Progenitor cell of endocrine pancreas (in vitro differentiated cells): ENCODE data around the gene LPP. TPM values are rescaled to one million over a fixed set of nuclear protein-coding genes. Genes with fewer than 3 reads are reported as not detected.

Source experiments
- DNase-seq: peaks from one replicate; pipeline ENCODE4 v3.0.0; 2021; ENCODE audit warnings: low spot score; ENCODE audit not compliant: unreplicated experiment
- H3K27ac Mint-ChIP-seq: 2 replicates; pipeline ENCODE4 v1.8.0; 2021; ENCODE audit warnings: mild to moderate bottlenecking, moderate library complexity, mixed read lengths
- H3K27me3 Mint-ChIP-seq: 2 replicates; pipeline ENCODE4 v1.8.0; 2021; ENCODE audit warnings: mixed read lengths
- H3K36me3 Mint-ChIP-seq: 2 replicates; pipeline ENCODE4 v1.8.0; 2022; ENCODE audit warnings: mixed read lengths; ENCODE audit not compliant: insufficient read depth
- H3K4me1 Mint-ChIP-seq: 2 replicates; pipeline ENCODE4 v1.8.0; 2021; ENCODE audit warnings: low read depth, mixed read lengths
- H3K4me3 Mint-ChIP-seq: 2 replicates; pipeline ENCODE4 v1.8.0; 2021; ENCODE audit warnings: low read depth, mild to moderate bottlenecking, moderate library complexity, mixed read lengths
- H3K9me3 Mint-ChIP-seq: 2 replicates; pipeline ENCODE4 v1.8.0; 2021; ENCODE audit warnings: low read depth, mixed read lengths
- CTCF ChIP-seq: fragments of 200-600 bp; sonication (generic); IDR thresholded peaks from one replicate; pipeline ENCODE4 v1.5.0; 2021; ENCODE audit warnings: antibody characterized with exemption, mild to moderate bottlenecking; ENCODE audit not compliant: unreplicated experiment
- total RNA-seq: library from RNA; stranded (reverse); gene quantifications from 2 replicates; pipeline ENCODE4 v1.2.1, GENCODE V29; 2021

Gene LPP
- total RNA-seq, 1 donor from 2014 or later = 131 TPM

- H3K4me1 Mint-ChIP-seq = peaks cover 24% of the 10 kb centered on the region
- no peak for TF ChIP-seq CTCF
- no peaks in the 10 kb centered on the region for H3K9me3 Mint-ChIP-seq
- no peak for DNase-seq
- no peak overlapping the region for H3K4me3 Mint-ChIP-seq
- H3K36me3 Mint-ChIP-seq = no peaks in the 10 kb centered on the region
- no peaks in the 10 kb centered on the region for H3K27me3 Mint-ChIP-seq
- no peak overlapping the region for H3K27ac Mint-ChIP-seq
Measured at GRCh38 chr3:188264226-188265207, 110.6 kb downstream of the LPP start.

GRCh38 chr3:188266562-188267274 lies 112.8 kb downstream of the LPP start:
- no peaks in the 10 kb centered on the region for H3K9me3 Mint-ChIP-seq
- DNase-seq = no peak
- H3K27ac Mint-ChIP-seq = no peak overlapping the region
- no peaks in the 10 kb centered on the region for H3K36me3 Mint-ChIP-seq
- no peak for TF ChIP-seq CTCF
- H3K27me3 Mint-ChIP-seq = no peaks in the 10 kb centered on the region
- H3K4me1 Mint-ChIP-seq = peaks cover 36% of the 10 kb centered on the region
- H3K4me3 Mint-ChIP-seq = no peak overlapping the region

GRCh38 chr3:188267790-188268335 lies 113.9 kb downstream of the LPP start:
- Mint-ChIP-seq H3K27ac (peak overlapping the region; percentile 80), H3K4me3 (no peak overlapping the region), H3K36me3 (peaks cover 5% of the 10 kb centered on the region), H3K9me3 (peaks cover under 1% of the 10 kb centered on the region), H3K4me1 (peaks cover 32% of the 10 kb centered on the region), H3K27me3 (no peaks in the 10 kb centered on the region)
- DNase-seq = no peak
- no peak for TF ChIP-seq CTCF

- no peak overlapping the region for H3K4me3 Mint-ChIP-seq
- peaks cover 3% of the 10 kb centered on the region for H3K9me3 Mint-ChIP-seq
- peaks cover 28% of the 10 kb centered on the region for H3K4me1 Mint-ChIP-seq
- TF ChIP-seq CTCF = no peak
- peaks cover 7% of the 10 kb centered on the region for H3K36me3 Mint-ChIP-seq
- no peak for DNase-seq
- H3K27ac Mint-ChIP-seq = peak overlapping the region; percentile 80
- no peaks in the 10 kb centered on the region for H3K27me3 Mint-ChIP-seq
Measured at GRCh38 chr3:188268336-188268735, 114.4 kb downstream of the LPP start.

- peaks cover 3% of the 10 kb centered on the region for H3K9me3 Mint-ChIP-seq
- DNase-seq = no peak
- peak overlapping the region; percentile 50 for H3K27ac Mint-ChIP-seq
- peaks cover 7% of the 10 kb centered on the region for H3K36me3 Mint-ChIP-seq
- no peak for TF ChIP-seq CTCF
- H3K4me3 Mint-ChIP-seq = no peak overlapping the region
- H3K4me1 Mint-ChIP-seq = peaks cover 29% of the 10 kb centered on the region
- no peaks in the 10 kb centered on the region for H3K27me3 Mint-ChIP-seq
Measured at GRCh38 chr3:188269040-188269439, 115.1 kb downstream of the LPP start.
